Sciatic nerve (tissue), 2 donors: ENCODE results near the gene P2RY14. TPM values are rescaled to one million over a fixed set of nuclear protein-coding genes. Genes with fewer than 3 reads are reported as not detected.

Experiments
- ATAC-seq: fragments of 200-7000 bp; cut with Tn5 transposase; one replicate; pipeline ENCODE4 v1.9.1; 2020; ENCODE audit warnings: mild to moderate bottlenecking, moderate library complexity
- DNase-seq: peaks from one replicate; pipeline ENCODE4 v3.0.0-alpha.2; 2020; ENCODE audit warnings: low spot score
- intact Hi-C: fragments of 100-400 bp; cut with DNase I; formaldehyde crosslinking; loops from one replicate; pipeline ENCODE4 v1.14.2; 2022
- total RNA-seq: library from RNA; stranded (reverse); fragmentation: NEBNext Ultra II Directional; extraction: Animal tissue kit (Norgen Biotek cat#: 25700); gene quantifications from one replicate; pipeline ENCODE4 v1.2.1, GENCODE V29; 2021
- donor health status: DM: no; HTN: no; CAD: no.
- donor health status: DM: no; HTN: no; CAD: no.

Gene P2RY14
- total RNA-seq, 1 donor from 2014 or later, result 8.9 TPM

DNA sequence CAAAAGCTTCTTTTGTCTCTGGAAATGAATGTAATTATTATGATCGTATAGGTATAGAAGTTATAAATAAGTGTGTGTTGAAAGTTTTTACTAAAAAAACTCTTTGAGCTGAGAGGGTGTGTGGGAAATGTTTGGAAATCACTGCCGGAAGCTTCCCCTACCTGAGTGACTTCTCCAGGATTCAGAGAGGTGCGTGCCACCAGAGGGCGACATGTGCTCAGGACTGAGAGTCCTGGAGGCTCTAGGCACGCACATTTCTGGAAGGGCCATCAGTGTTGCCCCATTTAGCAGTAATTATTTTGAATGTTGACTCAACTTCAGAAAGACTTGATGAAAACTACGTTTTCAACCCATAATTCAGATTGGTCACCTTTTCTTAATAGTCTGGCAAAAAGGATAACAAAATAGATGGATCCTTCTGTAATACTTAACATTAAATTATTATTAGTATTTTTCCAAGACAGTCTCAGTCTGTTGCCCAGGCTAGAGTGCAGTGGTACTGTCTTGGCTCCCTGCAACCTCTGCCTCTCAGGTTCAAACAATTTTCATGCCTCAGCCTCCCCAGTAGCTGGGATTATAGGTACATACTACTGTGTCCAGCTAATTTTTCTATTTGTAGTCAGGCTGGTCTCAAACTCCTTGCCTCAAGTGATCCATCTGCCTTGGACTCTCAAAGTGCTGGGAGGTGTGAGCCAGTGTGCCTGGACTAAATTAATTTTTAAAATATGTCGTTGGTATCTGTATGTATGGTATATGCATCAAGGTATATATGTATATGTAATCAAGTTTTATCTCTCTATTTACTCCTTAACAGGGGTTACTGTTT is 109.9 kb downstream of the P2RY14 start:
- intact Hi-C loops, result no loop called here
- DNase-seq (peak; percentile 92), ATAC-seq (peak; percentile 79)

DNA sequence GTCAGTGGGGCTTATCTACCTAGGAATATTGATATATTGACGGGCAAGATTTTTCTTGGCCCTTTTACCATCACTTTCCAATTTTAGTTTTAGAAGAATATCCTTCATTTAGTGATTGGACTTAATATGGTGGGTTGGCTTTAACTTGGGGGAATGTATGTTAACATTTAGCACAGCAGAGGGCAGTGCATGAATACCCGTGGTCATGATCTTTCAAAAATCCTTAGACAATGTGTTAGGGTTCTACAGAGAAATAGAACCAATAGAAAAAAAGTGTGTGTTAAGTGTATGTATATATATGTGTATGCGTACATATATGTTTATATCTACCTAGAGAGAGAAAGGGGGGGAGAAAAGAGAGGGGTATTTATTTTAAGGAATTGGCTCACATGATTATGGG is 112.2 kb downstream of the P2RY14 start:
- DNase-seq, result no peak
- ATAC-seq, result no peak
- intact Hi-C loops, result no loop called here

DNA sequence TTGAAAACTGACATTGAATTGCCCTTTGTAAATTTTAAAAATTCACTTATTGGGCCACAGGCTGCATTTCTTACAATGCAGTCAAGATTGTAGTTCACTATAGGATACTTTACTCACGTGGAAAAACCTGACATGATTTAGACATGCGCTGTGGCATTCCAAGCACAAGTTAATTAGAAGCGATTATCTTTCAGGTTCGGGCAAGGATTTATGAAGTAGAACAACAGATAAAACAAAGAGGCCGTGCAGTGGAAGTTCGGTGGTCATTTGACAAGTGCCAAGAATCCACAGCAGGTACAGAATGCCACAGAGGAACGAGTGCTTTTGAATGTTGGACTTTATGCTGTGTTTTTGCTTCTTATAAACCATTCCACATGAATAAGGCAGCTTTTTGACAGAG is 113.1 kb downstream of the P2RY14 start:
- DNase-seq, result no peak
- no peak for ATAC-seq
- intact Hi-C loops, result no loop called here

Other genes with a start within 250 kb of the P2RY14 start
- gene MED12L, start 192.9 kb downstream of the P2RY14 start, total RNA-seq, result 4.8 TPM
- gene GPR171, start 75.3 kb downstream of the P2RY14 start, total RNA-seq, result 1.6 TPM
- not detected for gene GPR87, start 38.3 kb upstream of the P2RY14 start, total RNA-seq
- gene P2RY13, start 51.0 kb upstream of the P2RY14 start, total RNA-seq, result 3.7 TPM
- 27.1 TPM for gene P2RY12, start 106.2 kb upstream of the P2RY14 start, total RNA-seq
- gene IGSF10, start 182.5 kb upstream of the P2RY14 start, total RNA-seq, result 1.2 TPM